HG03460 (cell line): Measurements from ENCODE around the gene TCL1A.
"Not testable (repeated sequence)": the region's sequence is repeated elsewhere in the genome, so short reads cannot be mapped to it uniquely, and the experiment has no call there.

Source experiments
- ATAC-seq: cut with Tn5 transposase; IDR thresholded peaks from one replicate; pipeline ENCODE4 v1.9.1; 2021; ENCODE audit not compliant: unreplicated experiment

TCL1A gene, protein sequence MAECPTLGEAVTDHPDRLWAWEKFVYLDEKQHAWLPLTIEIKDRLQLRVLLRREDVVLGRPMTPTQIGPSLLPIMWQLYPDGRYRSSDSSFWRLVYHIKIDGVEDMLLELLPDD

DNA sequence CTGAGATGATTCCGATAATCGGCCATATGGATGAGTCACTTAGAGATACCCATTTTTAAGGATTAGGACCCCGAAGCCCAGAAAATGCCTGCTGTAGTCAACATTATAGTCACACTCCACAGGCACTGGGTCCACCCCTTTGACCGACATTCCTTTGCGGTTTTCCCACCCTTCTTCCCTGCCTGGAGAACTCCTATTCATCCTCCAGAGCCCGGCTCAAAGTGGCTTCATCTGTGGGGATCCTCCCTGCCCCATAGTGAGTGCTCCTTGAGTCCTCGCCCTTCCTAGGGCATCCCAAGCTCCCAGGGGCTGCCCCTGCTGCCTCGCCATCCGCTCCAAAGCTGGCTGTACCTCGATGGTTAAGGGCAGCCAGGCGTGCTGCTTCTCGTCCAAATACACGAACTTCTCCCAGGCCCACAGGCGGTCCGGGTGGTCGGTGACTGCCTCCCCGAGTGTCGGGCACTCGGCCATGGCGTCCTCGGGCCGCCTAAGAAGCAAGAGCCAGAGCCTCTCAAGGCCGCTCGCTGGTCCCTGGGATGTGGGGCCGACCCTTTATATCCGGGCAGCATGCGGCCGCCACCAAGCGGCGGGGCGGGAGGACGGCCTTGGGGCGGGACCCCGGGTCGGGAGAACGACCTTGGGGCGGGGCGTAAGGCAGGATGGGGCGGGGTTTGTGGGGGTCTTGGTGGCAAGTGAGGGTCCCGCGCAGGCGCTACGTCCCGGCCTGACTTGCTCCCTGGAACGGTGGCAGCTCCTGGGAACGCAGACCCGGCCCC is at the start of gene TCL1A:
TCL1A (minus strand) TSS at position 530 of the 776 bp plus-strand sequence; CDS start at position 471, 59 bp downstream.
- peak; percentile 72 for ATAC-seq

DNA sequence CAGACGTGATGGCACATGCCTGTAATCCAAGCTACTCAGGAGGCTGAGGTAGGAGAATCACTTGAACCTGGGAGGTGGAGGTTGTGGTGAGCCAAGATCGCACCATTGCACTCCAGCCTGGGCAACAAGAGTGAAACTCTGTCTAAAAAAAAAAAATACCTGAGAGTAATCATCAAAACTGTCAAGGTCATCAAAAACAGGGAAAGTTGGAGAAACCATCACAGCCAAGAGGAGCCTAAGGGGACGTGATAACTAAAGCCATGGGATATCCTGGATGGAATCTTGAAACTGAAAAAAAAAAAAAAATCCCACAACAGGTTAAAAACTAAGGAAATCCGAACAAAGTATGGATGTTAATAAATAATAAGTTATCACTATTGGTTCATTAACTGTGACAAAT is 49.1 kb upstream of the TCL1A start:
- not testable (repeated sequence) for ATAC-seq

GRCh38 chr14:95761436-95761835 is 47.5 kb upstream of the TCL1A start:
- no peak for ATAC-seq

DNA sequence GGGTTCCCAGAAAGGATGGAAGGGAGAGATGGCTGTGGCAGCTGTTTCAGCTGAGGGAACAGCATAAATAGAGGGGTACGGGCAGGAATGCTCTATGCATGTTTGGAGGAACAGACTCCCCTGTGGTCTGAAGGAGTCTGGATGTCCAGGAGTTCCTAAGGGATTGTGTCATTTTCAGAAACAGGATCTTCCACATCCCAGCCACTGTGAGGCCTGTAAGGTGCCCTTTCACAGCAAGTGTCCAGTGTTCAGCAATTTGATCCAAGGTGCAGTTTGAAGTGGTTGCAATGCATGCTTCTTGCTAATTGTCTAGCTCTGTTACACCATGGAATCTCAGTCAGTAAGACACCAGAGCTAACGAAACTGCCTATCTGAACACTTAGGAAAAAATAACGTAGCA is 46.7 kb upstream of the TCL1A start:
- ATAC-seq = no peak

DNA sequence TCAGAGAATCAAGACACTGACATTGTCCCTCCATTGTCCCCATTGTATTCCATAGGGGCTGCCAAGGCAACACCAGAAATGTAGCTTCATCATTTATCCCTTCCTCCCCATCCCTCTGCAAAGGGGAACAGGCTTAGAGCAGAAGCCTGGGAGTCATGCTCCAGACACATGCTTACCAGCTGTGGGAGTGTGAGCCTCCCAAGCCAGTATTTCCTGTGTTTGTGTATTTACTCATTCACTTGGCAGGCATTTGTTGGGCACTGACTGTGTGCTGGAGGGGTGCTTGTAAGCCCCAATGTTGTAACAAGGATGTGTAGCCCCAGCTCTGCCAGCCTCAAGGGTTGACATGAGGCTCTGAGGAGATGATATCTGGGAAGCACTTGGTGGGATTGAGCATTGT is 46.0 kb upstream of the TCL1A start:
- ATAC-seq = no peak

DNA sequence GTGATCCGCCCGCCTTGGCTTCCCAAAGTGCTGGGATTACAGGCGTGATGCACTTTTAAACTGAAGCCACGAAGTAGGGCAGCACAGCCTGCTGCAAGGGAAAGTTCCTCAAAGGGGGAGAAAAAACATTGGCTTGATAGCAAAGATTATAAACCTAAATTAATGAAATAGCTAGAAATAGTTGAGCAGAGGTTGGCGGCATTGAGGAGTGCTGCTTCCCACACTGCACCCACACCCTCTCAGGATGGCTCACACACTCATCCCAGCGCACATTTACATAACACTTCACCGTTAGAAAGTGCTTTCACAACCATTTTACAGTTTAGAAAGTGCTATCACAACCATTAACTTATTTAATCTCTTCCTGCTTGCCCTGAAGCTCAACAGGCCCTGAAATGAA is 44.4 kb upstream of the TCL1A start:
- ATAC-seq = no peak

GRCh38 chr14:95756751-95757150 is 42.8 kb upstream of the TCL1A start:
- no peak for ATAC-seq

DNA sequence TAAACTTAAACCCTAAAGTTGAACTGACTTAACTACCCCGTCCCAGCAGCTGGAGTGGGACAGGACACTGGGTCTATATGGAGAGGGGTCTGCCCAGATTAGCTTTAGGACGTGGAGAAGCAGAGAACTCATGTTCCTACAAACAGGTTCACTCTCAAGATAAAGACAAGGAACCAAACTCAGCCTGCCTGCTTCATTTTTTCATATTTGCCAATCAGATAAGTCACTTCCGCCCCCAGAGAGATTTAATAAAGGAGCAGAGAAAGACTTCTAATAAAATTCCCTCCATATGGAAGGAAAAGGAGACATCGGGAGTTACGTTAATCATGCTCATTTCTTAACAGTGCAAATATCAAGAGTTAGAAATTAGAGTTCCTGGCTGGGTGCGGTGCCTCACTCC is 42.2 kb upstream of the TCL1A start:
- no peak for ATAC-seq

GRCh38 chr14:95741781-95742180 is 27.9 kb upstream of the TCL1A start:
- no peak for ATAC-seq

GRCh38 chr14:95741038-95741490 is 27.1 kb upstream of the TCL1A start:
- no peak for ATAC-seq

GRCh38 chr14:95739356-95739755 is 25.4 kb upstream of the TCL1A start:
- no peak for ATAC-seq

GRCh38 chr14:95733212-95733611 is 19.3 kb upstream of the TCL1A start:
- no peak for ATAC-seq

- no peak for ATAC-seq
Measured at GRCh38 chr14:95730126-95730525, 16.2 kb upstream of the TCL1A start.

GRCh38 chr14:95729402-95730028 is 15.6 kb upstream of the TCL1A start:
- ATAC-seq = not testable (repeated sequence)

DNA sequence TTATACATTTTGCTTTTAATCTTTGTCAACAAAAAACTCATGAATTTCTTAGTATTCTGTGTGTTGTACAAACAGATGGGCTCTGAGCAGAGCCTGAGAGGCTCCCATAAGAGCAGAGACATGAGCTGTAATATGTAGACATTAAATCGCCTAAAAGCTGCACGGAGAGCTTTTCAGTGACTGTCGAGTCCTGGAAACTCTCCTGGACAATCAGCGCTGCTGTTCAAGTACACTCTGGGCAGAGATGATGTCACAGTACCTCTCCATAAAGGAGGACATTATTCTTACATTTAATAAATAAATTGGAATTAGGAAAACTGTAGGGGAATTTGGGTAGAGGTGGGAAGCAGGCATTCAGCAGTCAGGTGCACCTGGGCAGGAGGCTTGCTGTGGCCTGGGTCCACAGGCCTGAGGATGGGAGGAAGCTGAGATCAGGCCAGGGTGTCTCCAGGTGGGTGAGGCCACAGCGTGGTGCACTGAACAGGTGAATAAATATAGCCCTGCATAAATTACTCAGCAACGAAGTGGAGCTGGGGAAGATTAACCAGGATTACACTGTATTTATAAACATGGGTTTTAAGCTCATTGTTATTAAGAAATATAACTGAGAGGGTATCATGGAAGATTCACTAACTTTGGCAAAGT is 13.3 kb upstream of the TCL1A start:
- ATAC-seq = no peak

DNA sequence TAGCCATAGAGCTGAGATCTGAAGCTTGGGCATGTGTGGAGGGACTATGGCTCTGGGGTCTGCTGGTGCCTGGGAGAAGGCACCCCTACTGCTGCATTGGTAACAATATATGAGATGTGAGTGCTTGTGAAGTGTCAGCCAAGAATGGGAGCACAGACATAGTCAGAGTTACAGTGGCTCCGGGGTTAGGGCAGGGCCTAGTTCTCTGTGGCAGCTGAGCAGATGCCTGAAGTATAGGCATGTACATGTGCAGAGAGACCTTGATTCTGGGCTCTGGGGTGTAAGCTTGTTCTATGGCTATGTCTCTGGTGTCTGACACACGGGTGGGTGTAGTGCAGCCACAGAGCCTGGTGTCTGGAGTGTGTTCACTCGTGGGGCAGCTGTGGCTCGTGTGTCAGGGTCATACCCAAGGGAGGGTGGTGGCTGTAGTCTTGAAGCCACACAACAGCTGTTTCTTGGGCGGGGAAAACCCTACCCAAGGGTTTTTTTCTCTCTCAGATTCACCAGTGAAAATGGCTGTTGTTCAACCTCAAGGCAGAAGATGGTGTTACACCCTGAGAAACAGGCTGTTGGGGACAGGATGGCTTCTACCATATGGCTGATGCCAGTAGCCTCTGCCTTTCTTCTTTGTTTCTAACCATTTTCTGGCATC is 11.9 kb upstream of the TCL1A start:
- peak; percentile 82 for ATAC-seq

- ATAC-seq = no peak
Measured at GRCh38 chr14:95722525-95723190, 8.7 kb upstream of the TCL1A start.

GRCh38 chr14:95712398-95712797 is 1.5 kb downstream of the TCL1A start:
- no peak for ATAC-seq

DNA sequence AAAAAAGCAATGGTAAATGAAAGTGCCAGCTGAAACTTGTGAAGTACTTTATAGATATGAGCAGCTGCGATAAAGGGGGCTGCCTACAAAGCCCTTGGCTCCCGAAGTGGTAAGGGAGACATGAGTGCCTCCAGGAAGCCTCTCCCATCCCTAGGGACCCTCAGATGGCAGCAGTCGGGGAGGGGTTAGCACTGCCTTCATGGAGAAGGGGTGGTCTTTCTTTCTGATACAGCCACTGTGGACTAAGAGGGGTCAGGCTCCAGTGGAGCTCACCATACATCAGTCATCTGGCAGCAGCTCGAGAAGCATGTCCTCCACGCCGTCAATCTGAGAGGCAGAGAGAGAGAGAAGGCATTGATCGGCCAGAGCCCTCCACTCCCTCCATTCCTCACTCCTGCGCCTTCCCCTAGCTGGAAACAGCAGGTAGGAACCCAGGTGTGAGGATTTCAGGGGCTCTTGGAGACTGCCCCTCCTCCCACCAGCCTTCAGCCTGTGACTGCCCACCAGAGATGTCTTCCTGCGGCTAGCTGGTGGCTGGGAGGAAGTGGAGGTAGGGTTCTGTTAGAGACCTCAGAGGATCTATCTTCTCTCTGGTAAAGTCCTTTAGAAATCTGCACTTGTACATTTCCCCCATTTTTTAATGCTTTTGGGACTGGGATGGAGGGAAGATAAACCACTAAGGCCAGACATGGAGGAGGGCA is 2.3 kb downstream of the TCL1A start:
- ATAC-seq = no peak

- ATAC-seq = no peak
Measured at GRCh38 chr14:95710106-95710505, 3.8 kb downstream of the TCL1A start.
